ENCODE measurements around the gene LRMDA. TPM values are rescaled to one million over a fixed set of nuclear protein-coding genes. Genes with fewer than 3 reads are reported as not detected.

Gene LRMDA
- total RNA-seq, 1 experiment from 2014 or later = 4.8 TPM

DNA sequence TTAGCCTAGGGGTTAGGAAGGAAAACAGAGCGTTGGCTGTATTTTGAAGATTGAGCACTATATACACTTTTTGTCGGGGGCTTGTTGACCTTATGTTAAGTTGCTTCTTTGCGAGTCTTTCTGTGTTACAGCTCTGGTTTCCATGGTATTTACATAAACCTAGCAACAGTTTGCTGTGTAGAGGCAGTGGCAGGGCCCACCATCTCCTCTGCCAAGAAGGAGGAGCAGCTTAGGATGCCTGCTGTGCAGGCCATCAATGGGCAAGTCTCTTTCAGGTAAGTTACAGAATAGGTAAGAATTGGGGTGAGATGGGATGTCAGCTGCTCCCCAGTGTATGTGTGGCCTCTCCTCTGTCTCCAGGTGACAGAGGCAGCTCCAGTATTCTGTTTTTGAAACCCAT is 485.5 kb downstream of the LRMDA start:
- TF ChIP-seq SP1 (IDR thresholded peaks at IDR 0.05; ENCODE audit: low read depth) = no peak
- TF ChIP-seq ELF1 (IDR thresholded peaks at IDR 0.05; ENCODE audit: borderline replicate concordance, low read depth) = no peak
- no peak for TF ChIP-seq CTCF (IDR thresholded peaks at IDR 0.05 in 2 of 3, conservative IDR thresholded peaks at IDR 0.05 in 1 of 3; ENCODE audit: borderline replicate concordance in 1 of 3, insufficient read depth in 1 of 3, low read depth in 2 of 3, low read length in 2 of 3)
- no peak for TF ChIP-seq CBX3 (IDR thresholded peaks at IDR 0.05; ENCODE audit: low read depth)
- no peak for TF ChIP-seq CEBPB (IDR thresholded peaks at IDR 0.05; ENCODE audit: low read depth)
- ChIA-PET POLR2A (no interaction called here), CTCF (no interaction called here), RAD21 (ENCODE audit: low non-redundant PET in 1 of 2, low total read pairs in 2 of 2, uncharacterized antibody in 2 of 2, unreplicated experiment in 2 of 2) (no interaction called here)
- Histone ChIP-seq H3K9me3 (ENCODE audit: control insufficient read depth in 1 of 2, insufficient read depth in 1 of 2, low read depth in 1 of 2, low read length in 2 of 2) (no peaks in the 10 kb centered on the region), H3K27me3 (ENCODE audit: insufficient read depth, low read length) (peaks cover 4% of the 10 kb centered on the region), H3K9me2 (ENCODE audit: insufficient read depth) (no peaks in the 10 kb centered on the region), H3K79me2 (ENCODE audit: insufficient read depth, low read length) (no peaks in the 10 kb centered on the region), H3K4me2 (ENCODE audit: low read length) (no peak overlapping the region), H3K9ac (ENCODE audit: low read length) (no peak overlapping the region), H3K27ac (ENCODE audit: low read depth, low read length) (no peak overlapping the region), H3K36me3 (ENCODE audit: control insufficient read depth in 1 of 2, insufficient read depth in 2 of 2, low read length in 2 of 2) (no peaks in the 10 kb centered on the region), H3K4me3 (replicated peaks in 1 of 2; ENCODE audit: low read depth in 1 of 2, low read length in 2 of 2) (no peak overlapping the region), H2AFZ (ENCODE audit: low read depth, low read length, poor library complexity, severe bottlenecking) (no peak overlapping the region), H4K20me1 (ENCODE audit: insufficient read depth) (no peaks in the 10 kb centered on the region), H3K4me1 (ENCODE audit: control insufficient read depth in 1 of 2, insufficient read depth in 2 of 2, low read length in 2 of 2) (no peaks in the 10 kb centered on the region)
- no peak for DNase-seq (ENCODE audit: low read depth, low spot score)
- BruUV-seq (replicated peaks) = no TSS peak
- no peak for ATAC-seq
- intact Hi-C loops (cut with micrococcal nuclease) = no loop called here

DNA sequence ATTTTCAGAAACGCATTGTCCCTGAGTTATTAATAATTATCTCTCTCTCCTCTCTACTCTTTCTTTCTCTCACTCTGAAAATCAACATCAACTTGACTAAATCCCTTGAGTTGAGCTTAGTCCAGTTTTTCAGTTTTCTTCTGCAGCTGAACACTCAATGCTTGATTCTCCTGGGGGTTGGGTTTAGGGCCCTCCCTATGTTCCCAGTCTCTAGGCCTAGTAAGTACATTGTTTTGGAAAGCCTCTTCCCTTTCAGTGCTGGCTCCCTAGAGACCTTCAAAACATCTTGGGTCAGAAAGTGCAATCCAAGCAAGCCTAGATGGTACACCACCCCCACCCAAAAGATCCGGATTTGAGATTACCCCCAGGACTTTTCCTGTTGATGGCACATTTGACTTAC is 488.5 kb downstream of the LRMDA start:
- DNase-seq (ENCODE audit: low read depth, low spot score) = no peak
- Histone ChIP-seq H3K27me3 (ENCODE audit: insufficient read depth, low read length) (peaks cover 3% of the 10 kb centered on the region), H3K4me3 (replicated peaks in 1 of 2; ENCODE audit: low read depth in 1 of 2, low read length in 2 of 2) (no peak overlapping the region), H3K9me2 (ENCODE audit: insufficient read depth) (no peaks in the 10 kb centered on the region), H3K27ac (ENCODE audit: low read depth, low read length) (no peak overlapping the region), H3K4me2 (ENCODE audit: low read length) (no peak overlapping the region), H2AFZ (ENCODE audit: low read depth, low read length, poor library complexity, severe bottlenecking) (no peak overlapping the region), H3K9me3 (ENCODE audit: control insufficient read depth in 1 of 2, insufficient read depth in 1 of 2, low read depth in 1 of 2, low read length in 2 of 2) (no peaks in the 10 kb centered on the region), H3K9ac (ENCODE audit: low read length) (no peak overlapping the region), H3K36me3 (ENCODE audit: control insufficient read depth in 1 of 2, insufficient read depth in 2 of 2, low read length in 2 of 2) (no peaks in the 10 kb centered on the region), H3K4me1 (ENCODE audit: control insufficient read depth in 1 of 2, insufficient read depth in 2 of 2, low read length in 2 of 2) (no peaks in the 10 kb centered on the region), H3K79me2 (ENCODE audit: insufficient read depth, low read length) (no peaks in the 10 kb centered on the region), H4K20me1 (ENCODE audit: insufficient read depth) (no peaks in the 10 kb centered on the region)
- intact Hi-C loops (cut with micrococcal nuclease) = no loop called here
- TF ChIP-seq RAD21 (IDR thresholded peaks at IDR 0.05; ENCODE audit: low read depth) = no peak
- TF ChIP-seq EGR1 (IDR thresholded peaks at IDR 0.05; ENCODE audit: low read depth) = no peak
- no peak for TF ChIP-seq POLR2A (IDR thresholded peaks at IDR 0.05; ENCODE audit: borderline replicate concordance, extremely low read depth, insufficient read depth, insufficient read length)
- TF ChIP-seq, protein P1, sequence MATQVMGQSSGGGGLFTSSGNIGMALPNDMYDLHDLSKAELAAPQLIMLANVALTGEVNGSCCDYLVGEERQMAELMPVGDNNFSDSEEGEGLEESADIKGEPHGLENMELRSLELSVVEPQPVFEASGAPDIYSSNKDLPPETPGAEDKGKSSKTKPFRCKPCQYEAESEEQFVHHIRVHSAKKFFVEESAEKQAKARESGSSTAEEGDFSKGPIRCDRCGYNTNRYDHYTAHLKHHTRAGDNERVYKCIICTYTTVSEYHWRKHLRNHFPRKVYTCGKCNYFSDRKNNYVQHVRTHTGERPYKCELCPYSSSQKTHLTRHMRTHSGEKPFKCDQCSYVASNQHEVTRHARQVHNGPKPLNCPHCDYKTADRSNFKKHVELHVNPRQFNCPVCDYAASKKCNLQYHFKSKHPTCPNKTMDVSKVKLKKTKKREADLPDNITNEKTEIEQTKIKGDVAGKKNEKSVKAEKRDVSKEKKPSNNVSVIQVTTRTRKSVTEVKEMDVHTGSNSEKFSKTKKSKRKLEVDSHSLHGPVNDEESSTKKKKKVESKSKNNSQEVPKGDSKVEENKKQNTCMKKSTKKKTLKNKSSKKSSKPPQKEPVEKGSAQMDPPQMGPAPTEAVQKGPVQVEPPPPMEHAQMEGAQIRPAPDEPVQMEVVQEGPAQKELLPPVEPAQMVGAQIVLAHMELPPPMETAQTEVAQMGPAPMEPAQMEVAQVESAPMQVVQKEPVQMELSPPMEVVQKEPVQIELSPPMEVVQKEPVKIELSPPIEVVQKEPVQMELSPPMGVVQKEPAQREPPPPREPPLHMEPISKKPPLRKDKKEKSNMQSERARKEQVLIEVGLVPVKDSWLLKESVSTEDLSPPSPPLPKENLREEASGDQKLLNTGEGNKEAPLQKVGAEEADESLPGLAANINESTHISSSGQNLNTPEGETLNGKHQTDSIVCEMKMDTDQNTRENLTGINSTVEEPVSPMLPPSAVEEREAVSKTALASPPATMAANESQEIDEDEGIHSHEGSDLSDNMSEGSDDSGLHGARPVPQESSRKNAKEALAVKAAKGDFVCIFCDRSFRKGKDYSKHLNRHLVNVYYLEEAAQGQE (IDR thresholded peaks at IDR 0.05; ENCODE audit: low read depth) = no peak
- ChIA-PET POLR2A (no interaction called here), RAD21 (ENCODE audit: low non-redundant PET in 1 of 2, low total read pairs in 2 of 2, uncharacterized antibody in 2 of 2, unreplicated experiment in 2 of 2) (no interaction called here), CTCF (no interaction called here)
- BruUV-seq (replicated peaks) = no TSS peak
- no peak for ATAC-seq

All from HCT116 (cell line).